Activated naive CD8-positive, alpha-beta T cell treated with anti-CD3 and anti-CD28 coated beads, Interleukin-2, amount 50 U/mL, for 16 hours (primary cell): Measurements from ENCODE around the gene MBNL2.
"Not testable (repeated sequence)": the region's sequence is repeated elsewhere in the genome, so short reads cannot be mapped to it uniquely, and the experiment has no call there.

ENCODE experiments used
- DNase-seq: peaks from one replicate; pipeline ENCODE4 v3.0.0-alpha.2; 2020; ENCODE audit warnings: low read depth, low spot score

MBNL2 gene

DNA sequence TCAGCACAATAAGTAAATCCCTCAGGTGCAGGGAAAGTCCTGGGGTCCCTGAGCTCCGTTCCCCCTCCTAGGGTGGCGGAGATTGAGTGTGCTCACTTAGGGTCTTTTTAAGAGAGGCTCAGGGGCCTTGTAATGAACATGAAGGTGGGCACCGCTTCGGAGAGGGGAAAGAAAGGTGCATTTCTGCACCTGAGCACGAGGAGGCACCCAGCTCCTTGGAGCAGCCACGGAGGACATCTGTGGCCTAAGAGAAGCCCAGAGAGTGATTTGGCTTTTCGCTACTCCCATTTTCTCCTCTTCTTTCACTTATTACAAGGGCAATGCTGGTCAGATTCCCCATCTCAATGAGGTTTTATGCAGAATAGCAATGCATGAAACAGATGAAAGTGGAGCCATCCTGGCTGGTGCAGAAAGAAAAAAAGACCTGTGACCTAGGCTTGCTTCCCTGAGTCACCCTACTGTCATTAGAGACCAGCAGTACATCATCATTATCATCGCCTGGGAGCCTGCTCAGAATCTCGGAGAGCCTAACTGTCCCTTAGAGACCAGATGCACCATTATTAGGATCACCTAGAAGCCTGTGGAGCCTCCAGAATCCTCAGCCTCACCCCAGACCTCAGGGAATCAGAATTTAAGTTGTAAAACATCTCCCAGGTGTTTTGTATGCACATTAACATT, 125.3 kb downstream of the MBNL2 start:
- no peak for DNase-seq

DNA sequence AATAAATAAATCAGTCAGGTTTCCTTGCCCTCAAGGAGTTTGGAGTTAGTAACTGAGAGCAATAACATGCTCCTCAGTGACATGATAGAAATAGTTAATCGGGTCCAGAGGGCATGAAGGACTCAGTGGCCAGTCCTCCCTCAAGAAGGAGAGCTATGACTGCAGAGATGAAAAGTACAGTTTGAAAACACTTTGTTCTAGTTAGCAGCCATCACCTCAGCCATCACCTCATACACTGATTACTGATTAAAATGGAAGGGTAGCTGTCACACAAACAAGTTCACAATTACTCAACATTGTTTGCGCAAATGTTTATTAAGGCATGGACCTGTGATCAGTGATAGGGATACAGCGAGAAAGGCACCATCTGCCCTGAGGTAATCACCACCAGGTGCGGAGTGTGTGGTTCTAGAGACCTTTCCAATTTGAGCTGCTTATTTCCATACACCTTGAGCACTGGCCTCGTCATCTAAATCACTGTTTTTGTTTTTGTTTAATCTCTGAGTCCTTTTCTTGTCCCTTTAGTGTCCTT, 126.5 kb downstream of the MBNL2 start:
- no peak for DNase-seq

- DNase-seq: not testable (repeated sequence)
Measured at GRCh38 chr13:97352012-97352411, 129.9 kb downstream of the MBNL2 start.

- no peak for DNase-seq
Measured at GRCh38 chr13:97352815-97353214, 130.7 kb downstream of the MBNL2 start.

DNA sequence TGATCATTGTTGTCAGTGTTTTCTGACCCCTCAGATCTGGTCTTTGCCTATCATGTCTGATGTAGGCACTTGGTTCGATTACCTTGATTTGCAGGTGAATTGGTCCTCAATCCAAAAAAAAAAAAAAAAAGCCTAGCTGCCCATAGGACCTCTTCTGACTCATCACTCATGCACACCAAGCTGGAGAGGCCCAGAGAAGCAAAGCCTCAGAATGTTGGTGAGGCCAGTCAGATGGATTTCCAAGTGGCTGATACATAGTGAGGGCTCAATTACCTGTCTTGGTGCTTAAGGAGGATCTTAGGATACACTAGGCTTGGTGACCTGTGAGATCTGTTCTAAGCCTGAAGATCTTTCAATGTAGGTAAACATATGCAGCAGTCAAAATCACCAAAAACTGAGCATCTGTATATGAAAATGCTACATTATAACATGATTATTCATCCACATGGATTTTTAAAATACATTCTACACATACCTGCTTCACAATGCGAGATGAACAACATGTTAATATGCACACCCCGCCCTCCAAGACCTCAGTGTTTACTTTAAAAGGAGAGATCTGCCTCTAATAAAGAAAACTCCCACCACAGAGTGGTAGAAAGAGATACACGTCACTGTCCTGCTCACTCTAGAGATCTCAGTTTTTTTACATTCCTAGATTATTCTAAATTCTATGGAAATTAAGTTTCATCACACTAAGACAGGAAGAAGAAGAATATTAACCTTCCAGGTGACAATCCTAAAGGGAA, 132.0 kb downstream of the MBNL2 start:
- no peak for DNase-seq

- DNase-seq: no peak
Measured at GRCh38 chr13:97354808-97355207, 132.7 kb downstream of the MBNL2 start.

GRCh38 chr13:97356592-97356991, 134.5 kb downstream of the MBNL2 start:
- DNase-seq: no peak

DNA sequence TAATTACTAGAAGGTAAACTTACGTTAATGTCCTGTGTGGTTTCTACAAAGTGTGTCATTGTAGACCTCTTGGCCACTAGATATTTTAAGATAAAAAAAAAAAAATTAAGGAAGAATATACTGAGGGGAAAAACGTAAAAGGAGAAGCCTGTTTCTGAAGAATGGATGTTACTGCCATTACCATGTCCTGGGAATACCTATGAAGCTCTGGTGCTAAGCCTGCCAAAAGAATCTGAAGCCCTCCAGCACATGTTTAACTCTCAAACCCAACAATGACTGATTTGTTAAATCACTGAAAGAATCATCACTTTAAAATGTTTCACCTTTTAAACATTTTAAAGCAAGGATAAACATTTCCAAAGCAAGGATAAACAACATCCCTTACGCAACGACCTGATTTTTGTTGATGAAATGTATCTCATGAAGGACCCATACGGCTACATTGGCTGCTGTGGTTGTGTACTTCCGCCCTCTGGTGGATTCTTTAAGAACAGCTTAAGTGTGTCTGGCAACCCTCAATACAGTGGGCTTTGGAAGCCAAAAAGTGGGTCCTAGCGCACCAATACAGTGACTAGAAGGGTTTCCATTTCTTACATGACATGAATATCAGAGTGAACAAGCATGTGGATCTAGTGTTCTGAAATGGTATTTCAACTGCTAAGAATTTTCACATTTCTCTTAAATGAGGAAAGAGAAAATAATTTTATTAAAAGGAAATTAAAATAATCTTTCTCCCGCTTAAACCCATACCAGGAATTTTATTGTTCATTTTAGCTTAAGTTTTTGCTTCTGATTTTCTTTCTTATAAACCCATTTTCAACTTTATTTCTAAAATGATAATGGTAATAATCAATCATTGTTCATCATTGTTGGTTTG, 137.3 kb downstream of the MBNL2 start:
- no peak for DNase-seq

GRCh38 chr13:97360610-97361009, 138.5 kb downstream of the MBNL2 start:
- DNase-seq: no peak

- no peak for DNase-seq
Measured at GRCh38 chr13:97364031-97364430, 141.9 kb downstream of the MBNL2 start.

GRCh38 chr13:97364827-97365226, 142.7 kb downstream of the MBNL2 start:
- no peak for DNase-seq

GRCh38 chr13:97366172-97366688, 144.1 kb downstream of the MBNL2 start:
- no peak for DNase-seq

- DNase-seq: no peak
Measured at GRCh38 chr13:97367016-97367822, 145.1 kb downstream of the MBNL2 start.

GRCh38 chr13:97369261-97369893, 147.2 kb downstream of the MBNL2 start:
- no peak for DNase-seq

GRCh38 chr13:97371486-97372109, 149.5 kb downstream of the MBNL2 start:
- DNase-seq: no peak

DNA sequence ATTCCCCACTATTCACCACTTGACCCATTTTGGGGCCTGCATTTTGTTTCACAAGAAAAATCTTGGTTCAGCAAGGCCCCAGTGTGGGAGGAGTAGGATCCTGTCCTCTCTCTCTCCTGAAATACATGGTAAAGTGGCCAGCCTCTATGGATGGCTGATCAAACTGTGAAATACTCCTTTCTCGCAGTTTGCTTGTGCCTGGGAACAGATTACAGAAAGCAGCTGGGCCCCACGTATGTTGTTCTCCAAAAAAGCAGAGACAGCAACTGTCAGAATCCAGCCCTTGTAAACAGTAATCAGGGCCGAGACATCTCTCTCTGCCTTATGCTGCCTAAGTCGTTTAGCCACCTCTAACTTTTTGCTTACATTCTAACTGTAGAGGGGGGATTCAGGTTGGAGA, 150.8 kb downstream of the MBNL2 start:
- no peak for DNase-seq

DNA sequence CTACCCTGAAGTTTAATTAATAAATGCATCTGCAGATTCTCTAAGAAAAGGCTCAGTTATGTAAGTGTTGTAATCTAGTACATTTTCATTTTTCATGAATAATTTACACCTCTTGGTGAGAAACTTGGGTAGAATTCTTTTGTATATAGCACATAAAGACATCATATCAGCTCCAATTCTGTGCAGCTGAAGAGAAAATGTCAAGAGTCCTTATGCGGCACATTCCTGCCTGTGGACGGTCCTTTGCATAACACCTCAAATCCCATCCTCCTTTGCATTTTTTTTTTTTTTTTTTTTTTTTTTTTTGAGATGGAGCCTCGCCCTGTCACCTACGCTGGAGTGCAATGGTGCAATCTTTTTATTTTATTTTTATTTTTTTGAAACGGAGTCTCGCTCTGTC, 151.7 kb downstream of the MBNL2 start:
- DNase-seq: no peak

DNA sequence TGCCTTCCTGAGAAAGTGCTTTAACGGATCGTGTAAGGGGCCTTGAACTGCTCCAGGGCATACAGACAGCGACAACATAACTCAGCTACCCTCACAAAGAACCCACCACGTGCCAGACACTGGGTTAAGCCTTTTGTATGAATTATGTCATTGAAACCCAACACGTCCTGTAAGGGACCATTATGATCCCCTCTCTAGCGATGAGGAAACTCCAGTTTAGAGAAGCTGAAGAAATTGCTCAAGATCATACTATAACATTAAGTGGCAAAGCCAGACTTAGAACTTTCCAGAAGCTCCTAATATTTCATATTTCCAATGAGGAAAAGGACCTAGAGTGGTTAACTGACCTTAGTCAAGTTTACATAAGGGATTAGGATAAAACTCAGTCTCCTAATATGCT, 154.8 kb downstream of the MBNL2 start:
- no peak for DNase-seq

DNA sequence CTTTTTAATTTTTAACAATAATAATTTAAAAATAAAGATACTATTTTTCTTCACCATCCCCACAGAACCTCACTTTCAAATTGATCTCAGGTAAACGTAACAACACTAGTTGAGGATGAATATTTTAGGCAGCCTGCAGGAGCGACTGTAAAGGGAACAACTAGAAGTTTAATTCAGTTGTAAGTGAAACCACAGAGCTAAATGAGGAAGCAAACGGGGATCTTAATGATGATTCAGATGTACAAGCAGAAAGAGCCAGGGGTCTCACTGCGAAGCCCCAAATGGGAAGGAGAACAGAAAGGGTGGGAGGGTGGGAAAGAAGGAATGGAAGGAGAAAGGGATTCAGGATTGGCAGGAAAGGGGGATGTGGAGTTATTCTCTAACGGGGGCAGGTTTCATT, 157.3 kb downstream of the MBNL2 start:
- no peak for DNase-seq

DNA sequence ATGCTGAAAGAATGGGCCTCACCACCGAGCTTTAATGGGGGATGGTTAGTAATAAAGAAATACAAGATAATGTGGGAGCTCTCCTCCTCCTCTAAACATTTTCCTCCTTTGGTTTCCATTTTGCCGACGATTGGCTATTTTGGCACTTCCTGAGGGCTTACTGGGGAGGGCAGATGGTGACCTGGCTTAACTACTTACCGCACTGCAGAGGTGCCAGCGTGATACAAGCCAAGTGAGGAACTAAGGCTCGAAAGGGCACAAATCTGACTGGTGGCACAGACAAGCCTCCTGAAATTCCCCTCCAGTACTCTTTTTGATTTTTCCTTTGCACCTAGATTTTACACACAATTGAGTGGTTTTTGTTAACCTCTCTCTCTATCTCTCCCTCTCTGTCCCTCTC, 158.6 kb downstream of the MBNL2 start:
- no peak for DNase-seq
